Activated CD8-positive, alpha-beta memory T cell treated with anti-CD3 and anti-CD28 coated beads for 36 hours (primary cell): Measurements from ENCODE around the gene NDUFAF3. TPM values are rescaled to one million over a fixed set of nuclear protein-coding genes. Genes with fewer than 3 reads are reported as not detected.

Source experiments
- CTCF ChIA-PET: fragments of 350-600 bp; sonication (Branson Sonifier 250); formaldehyde crosslinking; loops from one replicate; lab custom pipeline; 2021; ENCODE audit warnings: antibody characterized with exemption; lab: Charles Lee
- POLR2A ChIA-PET: fragments of 350-600 bp; sonication (Branson Sonifier 250); formaldehyde crosslinking; loops from one replicate; lab custom pipeline; 2021; ENCODE audit warnings: antibody characterized with exemption; lab: Charles Lee
- total RNA-seq, 2 experiments: library from RNA; stranded (reverse); gene quantifications; one replicate each; pipeline ENCODE4 v1.2.3, GENCODE V29; 2021

NDUFAF3 gene
- total RNA-seq, 2 experiments from 2014 or later: 82.6 to 85.8 TPM

- POLR2A ChIA-PET: interaction anchor here (1.0 kb wide), 1 partner anchor 8 kb away, joined by 3 read pairs; the partner anchor contains the start of gene NDUFAF3
- CTCF ChIA-PET: interaction anchor here (0.5 kb wide), 1 partner anchor 75 kb away, joined by 3 read pairs; no protein-coding TSS in a partner anchor
These were observed 8.7 kb upstream of the NDUFAF3 start for GRCh38 chr3:49013113-49013737.

GRCh38 chr3:49013738-49014660 is 7.9 kb upstream of the NDUFAF3 start:
- POLR2A ChIA-PET: no interaction called here
- CTCF ChIA-PET: interaction anchor here (0.5 to 1.3 kb wide), 3 partner anchors 12 to 74 kb away, joined by 3 to 4 read pairs (median 3); no protein-coding TSS in a partner anchor

- POLR2A ChIA-PET: no interaction called here
These were observed 6.8 kb upstream of the NDUFAF3 start for GRCh38 chr3:49015072-49015471.

GRCh38 chr3:49015765-49016164 is 6.2 kb upstream of the NDUFAF3 start:
- CTCF ChIA-PET: no interaction called here
- POLR2A ChIA-PET: interaction anchor here (1.2 kb wide), 1 partner anchor 26 kb away, joined by 3 read pairs; the partner anchor contains the start of gene P4HTM

More at GRCh38 chr3:49015072-49015471, 6.8 kb upstream of the NDUFAF3 start:
- CTCF ChIA-PET: interaction anchor here (0.9 to 1.3 kb wide), 2 partner anchors 14 to 27 kb away, joined by 3 to 4 read pairs; no protein-coding TSS in a partner anchor

GRCh38 chr3:49016414-49017228 is 5.3 kb upstream of the NDUFAF3 start:
- CTCF ChIA-PET: interaction anchor here (7.6 to 7.7 kb wide), 2 partner anchors 7 to 27 kb away, joined by 63 to 66 read pairs; partner anchors contain the start of genes P4HTM and WDR6
- POLR2A ChIA-PET: interaction anchor here (0.6 to 8.8 kb wide), 5 partner anchors 9 to 308 kb away, joined by 3 to 90 read pairs (median 3); partner anchors contain the start of genes IMPDH2, P4HTM and WDR6

- ChIA-PET POLR2A (interaction anchor here (0.6 to 8.8 kb wide), 4 partner anchors 10 to 309 kb away, joined by 3 to 90 read pairs (median 4); partner anchors contain the start of genes IMPDH2 and WDR6), CTCF (interaction anchor here (1.6 to 7.7 kb wide), 4 partner anchors 8 to 28 kb away, joined by 3 to 66 read pairs (median 33); partner anchors contain the start of genes IMPDH2, P4HTM and WDR6)
These were observed 4.5 kb upstream of the NDUFAF3 start for GRCh38 chr3:49017229-49017970.

GRCh38 chr3:49017971-49018706 is 3.8 kb upstream of the NDUFAF3 start, which contains the start of gene DALRD3:
DALRD3 (minus strand) TSS chr3:49018580; CDS start chr3:49018564, 16 bp downstream.
- CTCF ChIA-PET: interaction anchor here (1.6 to 7.7 kb wide), 4 partner anchors 9 to 29 kb away, joined by 3 to 66 read pairs (median 33); partner anchors contain the start of genes IMPDH2, P4HTM and WDR6

GRCh38 chr3:49018707-49019006 is 3.3 kb upstream of the NDUFAF3 start:
- CTCF ChIA-PET: interaction anchor here (1.6 to 7.7 kb wide), 4 partner anchors 9 to 29 kb away, joined by 3 to 66 read pairs (median 33); partner anchors contain the start of genes IMPDH2, P4HTM and WDR6
- POLR2A ChIA-PET: interaction anchor here (8.8 kb wide), 1 partner anchor 11 kb away, joined by 90 read pairs; the partner anchor contains the start of gene WDR6

More at GRCh38 chr3:49017971-49018706, 3.8 kb upstream of the NDUFAF3 start, which contains the start of gene DALRD3:
- POLR2A ChIA-PET: interaction anchor here (0.9 to 8.8 kb wide), 2 partner anchors 10 to 29 kb away, joined by 3 to 90 read pairs; partner anchors contain the start of gene WDR6

- CTCF ChIA-PET: interaction anchor here (0.7 to 7.7 kb wide), 6 partner anchors 9 to 101 kb away, joined by 3 to 66 read pairs (median 7); partner anchors contain the start of genes IMPDH2, P4HTM, QRICH1 and USP19
- POLR2A ChIA-PET: interaction anchor here (1.0 to 8.8 kb wide), 3 partner anchors 9 to 101 kb away, joined by 3 to 90 read pairs (median 14); partner anchors contain the start of genes ARIH2, IMPDH2 and WDR6
These were observed 2.0 kb upstream of the NDUFAF3 start for GRCh38 chr3:49019941-49020329.

GRCh38 chr3:49020330-49021212 is 1.4 kb upstream of the NDUFAF3 start:
- ChIA-PET POLR2A (interaction anchor here (1.2 to 8.8 kb wide), 6 partner anchors 8 to 303 kb away, joined by 3 to 90 read pairs (median 8); partner anchors contain the start of genes ARIH2, IMPDH2 and WDR6), CTCF (interaction anchor here (0.6 to 7.7 kb wide), 8 partner anchors 9 to 160 kb away, joined by 3 to 66 read pairs (median 4); partner anchors contain the start of genes IMPDH2, P4HTM, QRICH1 and USP19)

GRCh38 chr3:49021213-49021812 is 608 bp upstream of the NDUFAF3 start:
- POLR2A ChIA-PET: interaction anchor here (0.5 to 8.8 kb wide), 11 partner anchors 7 to 343 kb away, joined by 3 to 90 read pairs (median 7); partner anchors contain the start of genes ARIH2, IMPDH2, P4HTM and QRICH1
- CTCF ChIA-PET: interaction anchor here (0.6 to 7.7 kb wide), 7 partner anchors 10 to 306 kb away, joined by 3 to 66 read pairs (median 4); partner anchors contain the start of genes P4HTM and WDR6

- ChIA-PET CTCF (interaction anchor here (0.6 to 7.7 kb wide), 7 partner anchors 9 to 238 kb away, joined by 3 to 66 read pairs (median 4); partner anchors contain the start of genes P4HTM, QRICH1 and WDR6), POLR2A (interaction anchor here (0.6 to 8.8 kb wide), 9 partner anchors 15 to 622 kb away, joined by 3 to 90 read pairs (median 7); partner anchors contain the start of genes ARIH2, P4HTM, QRICH1 and USP4)
These were observed 809 bp downstream of the NDUFAF3 start for GRCh38 chr3:49022688-49023171.

- ChIA-PET POLR2A (interaction anchor here (0.7 to 8.8 kb wide), 4 partner anchors 16 to 389 kb away, joined by 6 to 90 read pairs (median 10); partner anchors contain the start of genes PRKAR2A, QRICH1 and WDR6), CTCF (interaction anchor here (7.6 to 7.7 kb wide), 2 partner anchors 15 to 35 kb away, joined by 63 to 66 read pairs; partner anchors contain the start of genes P4HTM and WDR6)
These were observed 1.9 kb downstream of the NDUFAF3 start for GRCh38 chr3:49023775-49024174.
